MM.1S (cell line): Measurements from ENCODE around the gene C2orf80.

ENCODE experiments used
- DNase-seq: peaks from one replicate; pipeline ENCODE4 v3.0.0-alpha.2; 2015
- H2AFZ ChIP-seq: fragments of 300-600 bp; sonication (generic); 2 replicates; pipeline ENCODE4 v1.6.0; 2016; ENCODE audit warnings: antibody characterized with exemption, low read length
- H3F3A ChIP-seq: fragments of 300-600 bp; sonication (generic); 2 replicates; pipeline ENCODE4 v1.6.1; 2016; ENCODE audit warnings: mild to moderate bottlenecking, antibody characterized with exemption, low read length, moderate library complexity, mixed read lengths; ENCODE audit not compliant: insufficient read depth
- H3K27ac ChIP-seq: fragments of 300-600 bp; sonication (generic); 2 replicates; pipeline ENCODE4 v1.5.1; 2016; ENCODE audit warnings: mild to moderate bottlenecking, low read length
- H3K27me3 ChIP-seq: fragments of 300-600 bp; sonication (generic); replicated peaks from 2 replicates; pipeline ENCODE4 v1.6.0; 2016; ENCODE audit warnings: low read length; ENCODE audit not compliant: insufficient read depth
- H3K36me3 ChIP-seq: fragments of 300-600 bp; sonication (generic); replicated peaks from 2 replicates; pipeline ENCODE4 v1.6.1; 2016; ENCODE audit warnings: mild to moderate bottlenecking, low read length, mixed read lengths; ENCODE audit not compliant: insufficient read depth
- H3K4me1 ChIP-seq: fragments of 300-600 bp; sonication (generic); 2 replicates; pipeline ENCODE4 v1.6.1; 2016; ENCODE audit warnings: low read length, mixed read lengths
- H3K4me2 ChIP-seq: fragments of 300-600 bp; sonication (generic); 2 replicates; pipeline ENCODE4 v1.6.0; 2016; ENCODE audit warnings: low read depth, low read length
- H3K4me3 ChIP-seq: fragments of 300-600 bp; sonication (generic); 2 replicates; pipeline ENCODE4 v1.5.1; 2016; ENCODE audit warnings: low read length, mixed read lengths
- H3K79me2 ChIP-seq: fragments of 300-600 bp; sonication (generic); 2 replicates; pipeline ENCODE4 v1.6.1; 2016; ENCODE audit warnings: mixed run types, low read length, mixed read lengths
- H3K9ac ChIP-seq: fragments of 300-600 bp; sonication (generic); 2 replicates; pipeline ENCODE4 v1.6.1; 2016; ENCODE audit warnings: low read length, mixed read lengths
- H3K9me2 ChIP-seq: fragments of 300-600 bp; sonication (generic); replicated peaks from 2 replicates; pipeline ENCODE4 v1.6.1; 2016; ENCODE audit warnings: mild to moderate bottlenecking, low read length, mixed read lengths; ENCODE audit not compliant: insufficient read depth
- H3K9me3 ChIP-seq: fragments of 300-600 bp; sonication (generic); replicated peaks from 2 replicates; pipeline ENCODE4 v1.6.1; 2016; ENCODE audit warnings: mild to moderate bottlenecking, low read length, mixed read lengths; ENCODE audit not compliant: insufficient read depth
- H4K20me1 ChIP-seq: fragments of 300-600 bp; sonication (generic); 2 replicates; pipeline ENCODE4 v1.6.1; 2016; ENCODE audit warnings: mild to moderate bottlenecking, low read length, moderate library complexity, mixed read lengths; ENCODE audit not compliant: insufficient read depth
- EZH2 ChIP-seq: fragments of 300-600 bp; sonication (generic); optimal IDR thresholded peaks from 2 replicates; pipeline ENCODE3; 2017; ENCODE audit warnings: low read depth, mild to moderate bottlenecking, antibody characterized with exemption, low read length, mixed read lengths
- EZH2phosphoT487 ChIP-seq: fragments of 300-600 bp; sonication (generic); IDR thresholded peaks from 2 replicates; pipeline ENCODE4 v1.6.1; 2018; ENCODE audit warnings: antibody characterized with exemption, low read length
- TF ChIP-seq, protein P1 (sequence below): fragments of 300-600 bp; sonication (generic); IDR thresholded peaks from 2 replicates; pipeline ENCODE4 v1.5.1; 2016; ENCODE audit warnings: antibody characterized with exemption, low read length, mixed read lengths

Gene C2orf80

GRCh38 chr2:208150956-208151355 is 38.9 kb downstream of the C2orf80 start:
- Histone ChIP-seq H3K4me2 (no peak overlapping the region), H3K27ac (no peak overlapping the region), H3F3A (no peaks in the 10 kb centered on the region), H3K4me3 (no peak overlapping the region), H3K79me2 (no peaks in the 10 kb centered on the region), H3K9ac (no peak overlapping the region), H3K36me3 (no peaks in the 10 kb centered on the region), H3K27me3 (no peaks in the 10 kb centered on the region), H3K9me3 (no peaks in the 10 kb centered on the region), H3K9me2 (no peaks in the 10 kb centered on the region), H4K20me1 (no peaks in the 10 kb centered on the region), H2AFZ (no peak overlapping the region), H3K4me1 (no peaks in the 10 kb centered on the region)
- TF ChIP-seq, protein P1, sequence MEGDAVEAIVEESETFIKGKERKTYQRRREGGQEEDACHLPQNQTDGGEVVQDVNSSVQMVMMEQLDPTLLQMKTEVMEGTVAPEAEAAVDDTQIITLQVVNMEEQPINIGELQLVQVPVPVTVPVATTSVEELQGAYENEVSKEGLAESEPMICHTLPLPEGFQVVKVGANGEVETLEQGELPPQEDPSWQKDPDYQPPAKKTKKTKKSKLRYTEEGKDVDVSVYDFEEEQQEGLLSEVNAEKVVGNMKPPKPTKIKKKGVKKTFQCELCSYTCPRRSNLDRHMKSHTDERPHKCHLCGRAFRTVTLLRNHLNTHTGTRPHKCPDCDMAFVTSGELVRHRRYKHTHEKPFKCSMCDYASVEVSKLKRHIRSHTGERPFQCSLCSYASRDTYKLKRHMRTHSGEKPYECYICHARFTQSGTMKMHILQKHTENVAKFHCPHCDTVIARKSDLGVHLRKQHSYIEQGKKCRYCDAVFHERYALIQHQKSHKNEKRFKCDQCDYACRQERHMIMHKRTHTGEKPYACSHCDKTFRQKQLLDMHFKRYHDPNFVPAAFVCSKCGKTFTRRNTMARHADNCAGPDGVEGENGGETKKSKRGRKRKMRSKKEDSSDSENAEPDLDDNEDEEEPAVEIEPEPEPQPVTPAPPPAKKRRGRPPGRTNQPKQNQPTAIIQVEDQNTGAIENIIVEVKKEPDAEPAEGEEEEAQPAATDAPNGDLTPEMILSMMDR = no peak
- no peak for TF ChIP-seq EZH2phosphoT487
- no peak for TF ChIP-seq EZH2
- no peak for DNase-seq

DNA sequence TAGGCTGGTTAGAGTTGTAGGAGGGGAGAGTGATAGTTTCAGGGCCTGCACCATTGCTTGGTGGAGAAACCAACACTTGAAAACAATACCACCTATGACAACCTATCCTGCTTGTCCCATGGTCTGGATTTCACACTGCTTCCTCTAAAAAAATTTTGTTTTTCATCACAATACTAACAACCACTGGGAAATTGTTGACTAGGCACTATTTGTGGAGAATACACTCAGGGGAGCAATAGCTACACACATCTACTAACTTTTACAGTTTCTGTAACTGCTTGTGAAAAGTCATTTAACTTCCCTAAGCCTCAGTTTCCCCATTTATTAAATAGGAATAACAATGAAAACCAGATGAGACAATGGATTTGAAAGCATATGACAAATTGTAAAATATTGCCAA is 39.7 kb downstream of the C2orf80 start:
- Histone ChIP-seq H3K27me3 (no peaks in the 10 kb centered on the region), H3K4me2 (no peak overlapping the region), H2AFZ (no peak overlapping the region), H3K27ac (no peak overlapping the region), H3K9ac (no peak overlapping the region), H3K79me2 (no peaks in the 10 kb centered on the region), H3K9me2 (no peaks in the 10 kb centered on the region), H3K4me1 (no peaks in the 10 kb centered on the region), H3K9me3 (no peaks in the 10 kb centered on the region), H3K4me3 (no peak overlapping the region), H4K20me1 (no peaks in the 10 kb centered on the region), H3K36me3 (no peaks in the 10 kb centered on the region), H3F3A (no peaks in the 10 kb centered on the region)
- DNase-seq = no peak
- TF ChIP-seq EZH2 (no peak), EZH2phosphoT487 (no peak)
- TF ChIP-seq, protein P1 = no peak

GRCh38 chr2:208148803-208149202 is 41.0 kb downstream of the C2orf80 start:
- H3F3A ChIP-seq = no peaks in the 10 kb centered on the region
- no peak for DNase-seq
- H3K27me3 ChIP-seq = no peaks in the 10 kb centered on the region
- no peaks in the 10 kb centered on the region for H3K9me2 ChIP-seq
- H3K36me3 ChIP-seq = no peaks in the 10 kb centered on the region
- H3K4me2 ChIP-seq = no peak overlapping the region
- no peak overlapping the region for H2AFZ ChIP-seq
- no peaks in the 10 kb centered on the region for H3K4me1 ChIP-seq
- H4K20me1 ChIP-seq = no peaks in the 10 kb centered on the region
- TF ChIP-seq EZH2phosphoT487 (no peak), EZH2 (no peak)
- TF ChIP-seq, protein P1 = no peak
- H3K9me3 ChIP-seq = no peaks in the 10 kb centered on the region
- no peak overlapping the region for H3K4me3 ChIP-seq
- H3K79me2 ChIP-seq = no peaks in the 10 kb centered on the region
- no peak overlapping the region for H3K27ac ChIP-seq
- no peak overlapping the region for H3K9ac ChIP-seq
